HepG2 (cell line): ENCODE measurements around the gene KREMEN1.

ENCODE experiments used
- CEBPG ChIP-seq: IDR thresholded peaks from 2 replicates; pipeline ENCODE4 v1.6.1; 2016
- CTCF ChIP-seq: sonication (generic); formaldehyde crosslinking; IDR thresholded peaks from 2 replicates; pipeline ENCODE4 v1.5.0; 2020; ENCODE audit warnings: mild to moderate bottlenecking, missing genetic modification reagents, moderate library complexity
- MYC ChIP-seq: sonication (generic); formaldehyde crosslinking; IDR thresholded peaks from 2 replicates; pipeline ENCODE4 v1.9.0; 2021; ENCODE audit warnings: missing genetic modification reagents, borderline replicate concordance
- RBM22 ChIP-seq: fragments of 200-400 bp; formaldehyde crosslinking; optimal IDR thresholded peaks from 2 replicates; pipeline ENCODE3; 2017; ENCODE audit warnings: mild to moderate bottlenecking, low read length, moderate library complexity

DNA sequence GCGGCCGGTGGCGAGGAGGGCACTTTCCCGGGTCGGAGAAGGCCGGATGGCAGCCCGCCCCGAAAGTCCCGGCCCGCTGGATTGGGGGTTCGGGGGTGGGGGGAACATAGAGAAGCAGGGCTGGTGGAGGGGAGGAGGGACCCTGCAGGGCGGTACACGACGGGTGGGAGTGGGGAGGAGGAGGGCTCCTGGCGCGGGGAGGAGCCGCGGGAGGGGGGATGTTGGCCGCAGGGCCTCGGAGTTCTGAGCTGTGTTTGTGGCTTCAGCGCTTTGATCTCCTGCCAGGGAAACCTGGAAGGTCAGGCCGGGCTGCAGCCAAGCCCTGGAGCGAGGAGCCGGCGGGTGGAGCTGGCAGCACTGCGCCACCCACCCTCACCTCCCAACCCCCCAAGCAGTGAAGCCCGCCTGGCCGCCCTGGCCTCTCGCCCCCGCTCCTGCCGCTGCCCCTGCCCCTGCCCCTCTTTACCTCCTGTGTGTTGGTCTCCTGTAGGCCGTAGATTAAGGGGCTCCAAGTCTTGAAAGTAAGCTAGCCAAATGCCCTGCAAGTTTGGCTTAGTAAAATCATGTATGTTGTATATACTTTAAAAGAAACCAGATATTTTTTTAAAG is 42.1 kb upstream of the KREMEN1 start:
- peak; percentile 45 for TF ChIP-seq CEBPG (CRISPR knock-in tag)
- TF ChIP-seq MYC (CRISPR knock-in tag), result peak; percentile 85; the same call in 1 of the 2 replicates
- TF ChIP-seq RBM22, result no peak
- TF ChIP-seq CTCF, result peak; percentile 20
